BE2C (cell line): ENCODE data around the gene THOC1. TPM values are rescaled to one million over a fixed set of nuclear protein-coding genes. Genes with fewer than 3 reads are reported as not detected.

ENCODE experiments used
- DNase-seq: peaks from one replicate; pipeline ENCODE4 v3.0.0-alpha.2; 2020
- H3K27me3 ChIP-seq: fragments of 250-450 bp; sonication (Bioruptor Pico); 2 replicates; pipeline ENCODE4 v1.5.1; 2020; ENCODE audit warnings: mild to moderate bottlenecking
- H3K36me3 ChIP-seq: fragments of 250-450 bp; sonication (Bioruptor Pico); 2 replicates; pipeline ENCODE4 v1.5.1; 2020; ENCODE audit warnings: mild to moderate bottlenecking
- H3K4me1 ChIP-seq: fragments of 250-450 bp; sonication (Bioruptor Pico); 2 replicates; pipeline ENCODE4 v1.5.1; 2020
- H3K4me3 ChIP-seq: 2 replicates; pipeline ENCODE4 v1.5.1; 2011; ENCODE audit warnings: low read depth, low read length
- H3K9me3 ChIP-seq: fragments of 250-450 bp; sonication (Bioruptor Pico); 2 replicates; pipeline ENCODE4 v1.5.1; 2020
- polyA plus RNA-seq: library from polyadenylated mRNA; unstranded; fragments of >200 nt; gene quantifications from one replicate; pipeline ENCODE4 v1.2.1, GENCODE V29; 2012; ENCODE audit warnings: low read depth, missing spikeins; ENCODE audit not compliant: insufficient read length, insufficient read depth
- TF ChIP-seq, protein P1 (sequence below): IDR thresholded peaks from 2 replicates; pipeline ENCODE4 v1.5.1; 2012; ENCODE audit warnings: mild to moderate bottlenecking, low read depth, low read length

The THOC1 gene, protein sequence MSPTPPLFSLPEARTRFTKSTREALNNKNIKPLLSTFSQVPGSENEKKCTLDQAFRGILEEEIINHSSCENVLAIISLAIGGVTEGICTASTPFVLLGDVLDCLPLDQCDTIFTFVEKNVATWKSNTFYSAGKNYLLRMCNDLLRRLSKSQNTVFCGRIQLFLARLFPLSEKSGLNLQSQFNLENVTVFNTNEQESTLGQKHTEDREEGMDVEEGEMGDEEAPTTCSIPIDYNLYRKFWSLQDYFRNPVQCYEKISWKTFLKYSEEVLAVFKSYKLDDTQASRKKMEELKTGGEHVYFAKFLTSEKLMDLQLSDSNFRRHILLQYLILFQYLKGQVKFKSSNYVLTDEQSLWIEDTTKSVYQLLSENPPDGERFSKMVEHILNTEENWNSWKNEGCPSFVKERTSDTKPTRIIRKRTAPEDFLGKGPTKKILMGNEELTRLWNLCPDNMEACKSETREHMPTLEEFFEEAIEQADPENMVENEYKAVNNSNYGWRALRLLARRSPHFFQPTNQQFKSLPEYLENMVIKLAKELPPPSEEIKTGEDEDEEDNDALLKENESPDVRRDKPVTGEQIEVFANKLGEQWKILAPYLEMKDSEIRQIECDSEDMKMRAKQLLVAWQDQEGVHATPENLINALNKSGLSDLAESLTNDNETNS
- polyA plus RNA-seq, result 29.8 TPM

GRCh38 chr18:267688-268552, at the start of gene THOC1:
TSS of gene THOC1 (minus strand) at chr18:268047. CDS start at chr18:268019, 28 bp downstream.
- DNase-seq, result peak; percentile 84
- TF ChIP-seq, protein P1, sequence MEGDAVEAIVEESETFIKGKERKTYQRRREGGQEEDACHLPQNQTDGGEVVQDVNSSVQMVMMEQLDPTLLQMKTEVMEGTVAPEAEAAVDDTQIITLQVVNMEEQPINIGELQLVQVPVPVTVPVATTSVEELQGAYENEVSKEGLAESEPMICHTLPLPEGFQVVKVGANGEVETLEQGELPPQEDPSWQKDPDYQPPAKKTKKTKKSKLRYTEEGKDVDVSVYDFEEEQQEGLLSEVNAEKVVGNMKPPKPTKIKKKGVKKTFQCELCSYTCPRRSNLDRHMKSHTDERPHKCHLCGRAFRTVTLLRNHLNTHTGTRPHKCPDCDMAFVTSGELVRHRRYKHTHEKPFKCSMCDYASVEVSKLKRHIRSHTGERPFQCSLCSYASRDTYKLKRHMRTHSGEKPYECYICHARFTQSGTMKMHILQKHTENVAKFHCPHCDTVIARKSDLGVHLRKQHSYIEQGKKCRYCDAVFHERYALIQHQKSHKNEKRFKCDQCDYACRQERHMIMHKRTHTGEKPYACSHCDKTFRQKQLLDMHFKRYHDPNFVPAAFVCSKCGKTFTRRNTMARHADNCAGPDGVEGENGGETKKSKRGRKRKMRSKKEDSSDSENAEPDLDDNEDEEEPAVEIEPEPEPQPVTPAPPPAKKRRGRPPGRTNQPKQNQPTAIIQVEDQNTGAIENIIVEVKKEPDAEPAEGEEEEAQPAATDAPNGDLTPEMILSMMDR, result no peak
- Histone ChIP-seq H3K27me3 (no peaks in the 10 kb centered on the region), H3K4me3 (peak within 1 kb of the TSS; percentile 87), H3K4me1 (no peaks in the 10 kb centered on the region), H3K9me3 (no peaks in the 10 kb centered on the region), H3K36me3 (peaks cover 4% of the 10 kb centered on the region; the same call in 1 of the 2 replicates)

DNA sequence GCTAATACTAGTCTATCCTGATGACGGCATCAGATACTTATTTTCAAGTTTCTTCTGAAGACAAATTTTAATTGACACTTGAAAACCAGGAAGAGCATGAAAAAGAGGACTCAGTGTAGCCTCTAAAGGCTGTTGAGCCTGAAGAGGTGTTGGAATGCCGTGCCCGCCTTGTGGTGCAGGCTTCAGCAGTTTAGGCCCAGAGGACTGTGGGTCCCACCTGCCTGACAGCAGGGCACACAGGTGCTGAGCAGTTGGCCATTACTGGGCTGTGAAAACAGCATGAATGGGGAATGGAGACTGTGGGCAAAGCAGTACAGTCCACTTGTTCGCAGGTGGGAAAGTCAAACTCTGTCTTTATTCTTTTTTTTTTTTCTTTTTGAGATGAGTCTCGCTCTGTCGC, 49.8 kb upstream of the THOC1 start:
- no peaks in the 10 kb centered on the region for H3K36me3 ChIP-seq
- no peak overlapping the region for H3K4me3 ChIP-seq
- DNase-seq, result no peak
- H3K27me3 ChIP-seq, result no peaks in the 10 kb centered on the region
- TF ChIP-seq, protein P1, result no peak
- no peaks in the 10 kb centered on the region for H3K9me3 ChIP-seq
- H3K4me1 ChIP-seq, result no peaks in the 10 kb centered on the region

- Histone ChIP-seq H3K4me3 (no peak overlapping the region), H3K36me3 (no peaks in the 10 kb centered on the region), H3K4me1 (no peaks in the 10 kb centered on the region), H3K27me3 (no peaks in the 10 kb centered on the region), H3K9me3 (no peaks in the 10 kb centered on the region)
- TF ChIP-seq, protein P1, result no peak
- no peak for DNase-seq
Observed at GRCh38 chr18:316393-316792, 48.5 kb upstream of the THOC1 start.

DNA sequence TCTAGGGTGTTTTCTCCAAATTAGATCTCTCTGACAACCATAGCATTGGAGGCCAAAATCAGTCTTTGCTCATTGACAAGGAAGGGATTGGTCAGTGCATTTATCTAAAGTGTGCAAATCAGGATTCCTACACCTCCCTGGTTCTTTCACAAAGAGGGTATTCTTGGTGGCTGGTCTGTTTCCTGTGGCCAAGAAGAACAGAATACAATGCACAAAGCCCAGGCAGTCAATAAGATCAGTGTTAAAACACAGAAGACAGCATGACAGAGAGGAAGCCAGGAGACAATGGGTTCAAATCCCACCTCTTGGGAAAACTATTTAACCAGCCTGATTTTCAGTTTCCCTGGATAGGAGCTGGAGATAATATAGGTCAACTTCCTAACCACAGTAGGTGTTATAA, 46.1 kb upstream of the THOC1 start:
- Histone ChIP-seq H3K4me1 (no peaks in the 10 kb centered on the region), H3K36me3 (no peaks in the 10 kb centered on the region), H3K4me3 (no peak overlapping the region), H3K9me3 (no peaks in the 10 kb centered on the region), H3K27me3 (no peaks in the 10 kb centered on the region)
- TF ChIP-seq, protein P1, result no peak
- no peak for DNase-seq

- Histone ChIP-seq H3K4me1 (no peaks in the 10 kb centered on the region), H3K9me3 (no peaks in the 10 kb centered on the region), H3K36me3 (no peaks in the 10 kb centered on the region), H3K27me3 (no peaks in the 10 kb centered on the region), H3K4me3 (no peak overlapping the region)
- TF ChIP-seq, protein P1, result no peak
- DNase-seq, result no peak
Observed at GRCh38 chr18:312415-312814, 44.6 kb upstream of the THOC1 start.
